Tibial nerve (tissue), 4 donors: ENCODE measurements around the gene ZNF335. TPM values are rescaled to one million over a fixed set of nuclear protein-coding genes. Genes with fewer than 3 reads are reported as not detected.
"Not testable (repeated sequence)": the region's sequence is repeated elsewhere in the genome, so short reads cannot be mapped to it uniquely, and the experiment has no call there.

Experiments used
- DNase-seq, 2 donors: peaks; one replicate each; pipeline ENCODE4 v3.0.0-alpha.2; 2019; ENCODE audit warnings: low spot score in 2 of 2
- H3K27ac ChIP-seq, 4 donors: fragments of 200-600 bp; sonication (generic) in 3 of 4; one replicate each; pipeline ENCODE4 v1.5.1; 2017 to 2019; ENCODE audit warnings: mild to moderate bottlenecking in 1 of 4
- H3K27me3 ChIP-seq, 2 donors: fragments of 200-600 bp; sonication (generic) in 1 of 2; one replicate each; pipeline versions ENCODE4 v1.5.1 to v1.6.0; 2017 to 2019
- H3K36me3 ChIP-seq, 3 donors: fragments of 200-600 bp; sonication (generic); one replicate each; pipeline ENCODE4 v1.5.1; 2018 to 2019
- H3K4me1 ChIP-seq, 4 donors: fragments of 200-600 bp; sonication (generic) in 3 of 4; one replicate each; pipeline ENCODE4 v1.5.1; 2017 to 2019
- H3K4me3 ChIP-seq, 4 donors: fragments of 200-600 bp; sonication (generic) in 3 of 4; one replicate each; pipeline ENCODE4 v1.5.1; 2017 to 2019; ENCODE audit warnings: mild to moderate bottlenecking in 1 of 4, moderate library complexity in 1 of 4
- H3K9me3 ChIP-seq, 4 donors: fragments of 200-600 bp; sonication (generic) in 3 of 4; one replicate each; pipeline ENCODE4 v1.5.1; 2017 to 2019
- CTCF ChIP-seq, 5 experiments: fragments of 200-600 bp in 3 of 5; fragments of 450-650 bp in 2 of 5; sonication (generic) in 3 of 5; IDR thresholded peaks; one replicate each; pipeline ENCODE4 v1.5.1; 2016 to 2019; ENCODE audit warnings: antibody characterized with exemption in 5 of 5, mild to moderate bottlenecking in 3 of 5, moderate library complexity in 2 of 5
- EP300 ChIP-seq, 2 donors: sonication (generic); formaldehyde crosslinking; IDR thresholded peaks; one replicate each; pipeline ENCODE4 v1.6.1; 2017; ENCODE audit warnings: antibody characterized with exemption in 2 of 2, mild to moderate bottlenecking in 1 of 2
- POLR2A ChIP-seq, 2 donors: fragments of 450-650 bp; IDR thresholded peaks; one replicate each; pipeline ENCODE4 v1.6.1; 2017; ENCODE audit warnings: antibody characterized with exemption in 2 of 2, mild to moderate bottlenecking in 2 of 2, moderate library complexity in 2 of 2
- WGBS, 2 donors: methylation state at CpG; one replicate each; pipeline ENCODE4 v1.1.5; 2018; 5-methylcytosine and 5-hydroxymethylcytosine counted together
- total RNA-seq, 4 donors: library from RNA; depleted of rRNA; stranded (reverse); fragments of >200 nt; gene quantifications; one replicate each; pipeline ENCODE4 v1.1.0, GENCODE V29; 2016

The ZNF335 gene
- total RNA-seq, 4 donors from 2014 or later, result 24.3 to 42.3 (median 28.6) TPM

- Histone ChIP-seq H3K4me3 (no peak overlapping the region), H3K36me3 (peaks cover 5 to 91% (median 54%) of the 10 kb centered on the region in 3 donors), H3K9me3 (peaks cover 0 to 4% (median 0%) of the 10 kb centered on the region in 4 donors), H3K27ac (no peak overlapping the region), H3K4me1 (no peaks in the 10 kb centered on the region), H3K27me3 (no peaks in the 10 kb centered on the region)
- 94 to 97% methylated on average over 4 of the region's 4 CpGs for WGBS, 2 donors
- no peak for DNase-seq
- no peak for TF ChIP-seq CTCF (IDR thresholded peaks at IDR 0.05)
- no peak for TF ChIP-seq POLR2A (IDR thresholded peaks at IDR 0.05)
- no peak for TF ChIP-seq EP300 (IDR thresholded peaks at IDR 0.05)
Measured at GRCh38 chr20:45958593-45958992, 13.4 kb downstream of the ZNF335 start.

- 75 to 79% methylated on average over 19 of the region's 19 CpGs for whole genome bisulfite sequencing, 2 donors
- DNase-seq, result no peak
- TF ChIP-seq EP300 (IDR thresholded peaks at IDR 0.05) (no peak), POLR2A (IDR thresholded peaks at IDR 0.05) (no peak), CTCF (IDR thresholded peaks at IDR 0.05) (no peak)
- Histone ChIP-seq H3K9me3 (peaks cover 0 to 4% (median 0%) of the 10 kb centered on the region in 4 donors), H3K27me3 (no peaks in the 10 kb centered on the region), H3K36me3 (peaks cover 5 to 91% (median 45%) of the 10 kb centered on the region in 3 donors), H3K4me3 (no peak overlapping the region), H3K4me1 (no peaks in the 10 kb centered on the region), H3K27ac (no peak overlapping the region)
Measured at GRCh38 chr20:45957021-45957941, 14.7 kb downstream of the ZNF335 start.

GRCh38 chr20:45956326-45956725 lies 15.7 kb downstream of the ZNF335 start:
- not testable (repeated sequence) for H3K27ac ChIP-seq, H3K4me3 ChIP-seq, H3K9me3 ChIP-seq, H3K4me1 ChIP-seq, DNase-seq, H3K27me3 ChIP-seq
- WGBS, 2 donors, result 87 to 90% methylated on average over 10 of the region's 10 CpGs
- peaks cover 8 to 91% (median 44%) of the 10 kb centered on the region in 3 donors for H3K36me3 ChIP-seq

GRCh38 chr20:45953672-45954071 lies 18.3 kb downstream of the ZNF335 start:
- H3K27me3 ChIP-seq, result no peaks in the 10 kb centered on the region
- DNase-seq, result no peak
- peaks cover 0 to 1% (median 0%) of the 10 kb centered on the region in 4 donors for H3K9me3 ChIP-seq
- H3K27ac ChIP-seq, result no peak overlapping the region
- H3K4me3 ChIP-seq, result no peak overlapping the region
- 90 to 91% methylated on average over 5 to 9 of the region's 9 CpGs for WGBS, 2 donors
- H3K36me3 ChIP-seq, result peaks cover 3 to 91% (median 38%) of the 10 kb centered on the region in 3 donors
- H3K4me1 ChIP-seq, result no peaks in the 10 kb centered on the region
- TF ChIP-seq POLR2A (IDR thresholded peaks at IDR 0.05) (no peak), CTCF (IDR thresholded peaks at IDR 0.05) (no peak), EP300 (IDR thresholded peaks at IDR 0.05) (no peak)

GRCh38 chr20:45952861-45953260 lies 19.1 kb downstream of the ZNF335 start:
- H3K27me3 ChIP-seq, result no peaks in the 10 kb centered on the region
- no peak for DNase-seq
- H3K27ac ChIP-seq, result no peak overlapping the region
- peaks cover 3 to 91% (median 38%) of the 10 kb centered on the region in 3 donors for H3K36me3 ChIP-seq
- 87 to 94% methylated on average over 5 of the region's 5 CpGs for WGBS, 2 donors
- H3K9me3 ChIP-seq, result no peaks in the 10 kb centered on the region
- no peak overlapping the region for H3K4me3 ChIP-seq
- peaks cover 0 to 1% (median 0%) of the 10 kb centered on the region in 4 donors for H3K4me1 ChIP-seq
- no peak for TF ChIP-seq EP300 (IDR thresholded peaks at IDR 0.05)
- TF ChIP-seq POLR2A (IDR thresholded peaks at IDR 0.05), result no peak
- no peak for TF ChIP-seq CTCF (IDR thresholded peaks at IDR 0.05)
